ENCODE data around the gene POLD3.
"Not testable (repeated sequence)": the region's sequence is repeated elsewhere in the genome, so short reads cannot be mapped to it uniquely, and the experiment has no call there.

POLD3 gene

GRCh38 chr11:74581954-74582547 lies 10.3 kb upstream of the POLD3 start:
- DNase-seq (ENCODE audit: low read depth in 3 of 3), result no peak

- DNase-seq (ENCODE audit: low read depth in 3 of 3), result no peak
Observed at GRCh38 chr11:74583024-74583624, 9.3 kb upstream of the POLD3 start.

- DNase-seq (ENCODE audit: low read depth in 3 of 3), result not testable (repeated sequence)
Observed at GRCh38 chr11:74590492-74590891, 1.9 kb upstream of the POLD3 start.

GRCh38 chr11:74592063-74592440 lies 330 bp upstream of the POLD3 start:
- DNase-seq (ENCODE audit: low read depth in 3 of 3), result no peak

- DNase-seq (ENCODE audit: low read depth in 3 of 3), result no peak
Observed at GRCh38 chr11:74593463-74593862, 1.1 kb downstream of the POLD3 start.

GRCh38 chr11:74602637-74603556 lies 10.5 kb downstream of the POLD3 start:
- DNase-seq (ENCODE audit: low read depth in 3 of 3), result no peak

- DNase-seq (ENCODE audit: low read depth in 3 of 3), result no peak
Observed at GRCh38 chr11:74603845-74604244, 11.5 kb downstream of the POLD3 start.

GRCh38 chr11:74604311-74604710 lies 11.9 kb downstream of the POLD3 start:
- DNase-seq (ENCODE audit: low read depth in 3 of 3), result no peak

- DNase-seq (ENCODE audit: low read depth in 3 of 3), result no peak
Observed at GRCh38 chr11:74605403-74605802, 13.0 kb downstream of the POLD3 start.

- DNase-seq (ENCODE audit: low read depth in 3 of 3), result no peak
Observed at GRCh38 chr11:74608431-74608830, 16.0 kb downstream of the POLD3 start.

- DNase-seq (ENCODE audit: low read depth in 3 of 3), result no peak
Observed at GRCh38 chr11:74611369-74611861, 19.0 kb downstream of the POLD3 start.

- no peak for DNase-seq (ENCODE audit: low read depth in 3 of 3)
Observed at GRCh38 chr11:74612877-74613276, 20.5 kb downstream of the POLD3 start.

GRCh38 chr11:74615311-74615710 lies 22.9 kb downstream of the POLD3 start:
- DNase-seq (ENCODE audit: low read depth in 3 of 3), result no peak

- no peak for DNase-seq (ENCODE audit: low read depth in 3 of 3)
Observed at GRCh38 chr11:74615988-74616387, 23.6 kb downstream of the POLD3 start.

GRCh38 chr11:74620531-74620930 lies 28.1 kb downstream of the POLD3 start:
- DNase-seq (ENCODE audit: low read depth in 3 of 3), result no peak

GRCh38 chr11:74626130-74626529 lies 33.7 kb downstream of the POLD3 start:
- no peak for DNase-seq (ENCODE audit: low read depth in 3 of 3)

- no peak for DNase-seq (ENCODE audit: low read depth in 3 of 3)
Observed at GRCh38 chr11:74626604-74627003, 34.2 kb downstream of the POLD3 start.

GRCh38 chr11:74627381-74627780 lies 35.0 kb downstream of the POLD3 start:
- no peak for DNase-seq (ENCODE audit: low read depth in 3 of 3)

- DNase-seq (ENCODE audit: low read depth in 3 of 3), result no peak
Observed at GRCh38 chr11:74630043-74630442, 37.7 kb downstream of the POLD3 start.

GRCh38 chr11:74633406-74634393 lies 41.3 kb downstream of the POLD3 start:
- DNase-seq (ENCODE audit: low read depth in 3 of 3), result no peak

- DNase-seq (ENCODE audit: low read depth in 3 of 3), result no peak
Observed at GRCh38 chr11:74634537-74634936, 42.2 kb downstream of the POLD3 start.

Data from stimulated activated CD4-positive, alpha-beta T cell treated with anti-CD3 and anti-CD28 coated beads, TNF-alpha, amount 100 ng/mL, for 48 hours (primary cell).